ENCODE results near the gene GRID1. TPM values are rescaled to one million over a fixed set of nuclear protein-coding genes. Genes with fewer than 3 reads are reported as not detected.

The GRID1 gene
- total RNA-seq, 1 donor from 2014 or later, result under 0.01 TPM

GRCh38 chr10:86267286-86268195 lies 99.1 kb downstream of the GRID1 start:
- DNase-seq (ENCODE audit: low read depth in 2 of 2), result no peak

DNA sequence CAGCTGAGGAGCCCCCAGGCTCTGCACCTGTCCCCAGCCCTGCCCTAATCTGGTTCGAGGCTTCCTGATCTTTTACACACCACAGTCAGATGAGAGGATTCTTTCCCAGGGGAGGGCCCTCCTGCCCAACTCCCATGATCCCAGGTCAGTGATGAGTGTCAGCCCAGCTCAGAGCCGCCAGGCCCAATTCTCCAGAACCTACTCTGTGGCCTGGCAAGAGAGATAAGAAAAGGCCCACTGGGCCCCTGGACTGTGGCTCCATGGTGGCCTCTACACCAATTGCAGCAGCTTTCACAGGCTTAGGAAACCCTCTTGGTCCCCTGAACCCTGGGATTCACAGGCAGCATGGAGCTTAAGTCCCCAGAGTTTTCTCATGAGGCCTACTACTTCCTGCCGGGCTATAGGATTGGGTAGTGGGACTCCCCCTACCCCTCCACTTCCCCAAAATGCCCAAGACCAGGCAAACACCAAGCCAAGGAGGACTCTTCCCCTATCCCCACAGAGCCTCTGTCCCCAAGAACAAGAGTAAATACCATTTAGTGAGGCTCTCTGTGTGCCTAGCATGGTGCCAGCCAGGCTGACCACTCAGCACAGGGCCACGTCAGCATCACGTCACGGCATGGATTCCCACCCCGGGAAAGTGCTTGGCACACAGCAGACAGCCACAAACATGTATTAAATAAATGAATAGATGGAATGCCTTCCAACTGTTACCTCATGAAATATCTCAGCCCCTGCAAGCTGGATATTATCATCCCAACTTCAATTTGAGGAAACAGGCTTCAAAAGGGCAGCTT lies 100.0 kb downstream of the GRID1 start:
- DNase-seq (ENCODE audit: low read depth in 2 of 2), result no peak

GRCh38 chr10:86265895-86266259 lies 100.7 kb downstream of the GRID1 start:
- no peak for DNase-seq (ENCODE audit: low read depth in 2 of 2)

DNA sequence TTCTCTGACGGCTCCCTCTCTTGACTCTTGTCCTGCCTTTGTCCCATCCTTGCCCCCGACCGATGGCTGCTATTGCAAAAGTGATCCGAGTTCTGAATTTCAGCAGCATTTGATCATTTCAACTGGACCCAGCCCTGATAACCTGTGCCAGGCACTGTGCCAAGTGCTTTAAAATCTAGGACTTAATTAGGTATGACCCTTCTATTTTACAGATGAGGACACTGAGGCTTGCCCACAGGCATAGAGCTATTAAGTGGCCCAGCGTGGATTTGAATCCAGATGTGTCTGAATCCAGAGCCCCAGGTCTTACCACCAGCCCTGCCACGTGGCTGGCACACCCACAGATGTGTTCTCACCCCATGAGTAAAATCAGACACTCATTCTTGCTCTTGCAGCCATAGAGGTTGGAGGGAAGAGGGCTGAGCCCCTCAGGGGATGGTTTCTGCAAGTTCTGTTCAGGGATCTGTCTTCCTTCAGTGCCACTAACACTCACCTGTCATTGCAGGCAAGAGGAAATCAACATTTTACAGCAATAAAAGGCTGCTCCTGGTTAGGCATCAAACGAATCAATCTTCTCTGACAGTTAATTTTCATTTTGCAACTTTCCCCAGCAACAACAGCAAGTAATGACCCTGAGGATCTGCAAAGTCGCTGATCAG lies 101.2 kb downstream of the GRID1 start:
- DNase-seq (ENCODE audit: low read depth in 2 of 2), result no peak

DNA sequence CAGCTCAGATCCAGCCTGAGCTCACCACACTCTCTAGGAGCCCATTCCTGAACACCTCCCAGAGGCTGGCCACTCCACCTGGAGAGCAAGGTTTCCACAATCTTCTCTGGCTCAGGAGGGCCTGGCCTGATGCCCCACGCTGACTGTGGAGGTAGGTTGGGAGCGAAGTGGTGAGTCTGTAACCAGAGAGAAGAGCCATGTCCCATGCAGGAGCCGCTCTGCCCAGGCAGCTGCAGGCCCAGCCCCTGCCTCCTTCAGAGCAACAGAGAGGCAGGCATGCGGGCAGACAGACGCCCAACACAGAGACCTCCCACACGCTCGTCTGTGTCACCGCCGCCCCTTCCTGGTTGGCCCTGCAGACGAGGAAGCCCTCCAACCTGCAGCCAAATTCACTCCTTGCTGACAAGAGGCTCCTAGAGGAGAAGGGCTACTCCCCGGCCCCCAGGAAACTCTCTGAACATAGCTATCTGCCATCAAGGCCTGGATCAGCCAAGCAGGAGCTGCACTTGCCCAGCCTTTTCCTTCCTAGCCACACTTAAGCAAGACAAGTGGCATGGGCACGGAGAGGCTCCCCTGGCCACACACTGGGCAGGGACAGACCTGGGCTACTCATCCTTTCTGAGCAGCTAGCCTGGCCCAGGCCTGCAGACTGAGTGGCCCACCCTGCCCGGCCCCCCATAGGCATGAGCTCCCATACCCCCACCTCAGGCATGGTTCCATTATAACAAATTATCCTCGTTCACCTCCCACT lies 101.9 kb downstream of the GRID1 start:
- no peak for DNase-seq (ENCODE audit: low read depth in 2 of 2)

DNA sequence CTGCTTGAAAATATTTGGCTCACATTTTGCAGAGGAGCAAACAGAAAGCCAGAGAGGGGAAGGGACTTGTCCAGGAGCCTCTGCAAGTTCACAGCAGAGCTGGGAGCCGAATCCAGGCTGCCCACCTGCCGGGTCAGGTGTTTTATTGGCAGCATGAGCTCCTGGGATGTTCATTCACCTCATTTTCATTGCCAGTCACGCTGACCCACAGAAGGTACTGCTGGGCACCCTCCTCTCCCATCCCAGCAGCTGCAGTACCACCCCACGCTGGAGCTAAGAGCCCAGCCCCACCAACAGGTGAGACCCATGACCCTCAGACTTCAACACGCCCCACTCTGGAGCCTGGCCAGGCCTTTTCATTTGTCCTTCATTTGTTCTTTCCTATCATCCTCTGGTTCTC lies 102.7 kb downstream of the GRID1 start:
- no peak for DNase-seq (ENCODE audit: low read depth in 2 of 2)

- no peak for DNase-seq (ENCODE audit: low read depth in 2 of 2)
Observed at GRCh38 chr10:86263209-86263608, 103.4 kb downstream of the GRID1 start.

DNA sequence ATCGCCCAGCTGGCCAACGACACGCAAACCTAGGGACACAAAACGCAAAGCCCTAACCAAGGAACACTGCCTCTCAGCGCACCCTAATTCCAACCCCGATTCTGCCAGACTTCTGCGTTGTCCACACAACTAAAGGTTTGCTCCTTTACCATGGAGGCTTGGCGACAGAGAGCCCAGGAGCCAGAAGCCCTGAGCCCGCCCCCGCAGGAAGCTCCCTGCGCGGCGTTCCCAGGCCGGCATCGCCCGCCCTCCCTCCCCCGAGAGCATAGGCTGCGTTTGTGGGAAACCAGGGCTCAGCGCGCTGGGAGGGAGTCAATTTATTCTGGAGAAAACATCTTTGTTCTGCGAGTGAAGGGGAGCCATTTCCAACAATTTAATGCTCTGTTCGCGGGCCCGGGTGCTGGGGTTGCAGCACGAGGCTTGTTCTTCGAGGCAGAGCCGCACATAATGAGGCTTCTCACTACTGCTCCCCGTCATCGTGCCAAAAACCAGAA lies 103.9 kb downstream of the GRID1 start:
- no peak for DNase-seq (ENCODE audit: low read depth in 2 of 2)

GRCh38 chr10:86261941-86262687 lies 104.5 kb downstream of the GRID1 start:
- DNase-seq (ENCODE audit: low read depth in 2 of 2), result no peak

DNA sequence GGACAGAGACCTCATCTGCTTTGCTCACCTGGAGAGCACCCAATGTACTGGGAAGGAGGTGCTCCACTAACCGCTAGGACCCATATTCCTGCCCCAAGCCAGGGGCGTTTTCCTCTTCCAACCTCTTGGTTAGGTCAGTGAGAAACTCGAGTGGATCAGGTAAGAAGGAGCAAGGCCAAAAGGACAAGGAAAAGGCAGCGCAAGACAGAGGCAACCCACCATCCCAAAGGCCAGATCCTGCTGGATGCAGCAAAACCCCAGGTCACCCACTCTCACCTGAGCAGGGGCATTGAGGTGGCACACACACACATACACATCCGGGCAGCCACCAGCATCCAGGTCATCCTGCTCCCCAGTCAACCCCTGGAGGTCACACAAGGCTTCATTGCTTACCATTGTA lies 105.1 kb downstream of the GRID1 start:
- DNase-seq (ENCODE audit: low read depth in 2 of 2), result no peak

- DNase-seq (ENCODE audit: low read depth in 2 of 2), result no peak
Observed at GRCh38 chr10:86260564-86260963, 106.0 kb downstream of the GRID1 start.

GRCh38 chr10:86259901-86260562 lies 106.6 kb downstream of the GRID1 start:
- DNase-seq (ENCODE audit: low read depth in 2 of 2), result no peak

- DNase-seq (ENCODE audit: low read depth in 2 of 2), result no peak
Observed at GRCh38 chr10:86258941-86259340, 107.7 kb downstream of the GRID1 start.

DNA sequence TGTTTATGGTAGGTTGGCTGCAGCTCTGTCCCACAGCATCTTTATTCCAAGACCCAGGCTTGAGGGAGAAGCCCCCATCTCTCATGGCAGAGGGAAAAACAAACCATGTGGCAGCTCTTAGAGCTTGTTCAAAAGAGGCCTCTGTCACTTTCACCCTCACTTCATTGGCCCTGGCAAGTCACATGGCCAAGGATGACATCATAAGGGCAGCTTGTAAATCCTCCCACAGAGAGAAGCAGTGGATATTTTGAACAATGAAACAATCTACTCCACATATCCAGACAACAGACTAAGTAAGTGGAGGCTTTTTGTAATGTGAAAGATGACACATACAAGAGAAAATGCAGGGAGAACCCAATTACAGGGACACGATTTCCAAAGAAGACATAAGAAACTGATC lies 108.1 kb downstream of the GRID1 start:
- DNase-seq (ENCODE audit: low read depth in 2 of 2), result no peak

- no peak for DNase-seq (ENCODE audit: low read depth in 2 of 2)
Observed at GRCh38 chr10:86257683-86258082, 108.9 kb downstream of the GRID1 start.

GRCh38 chr10:86256690-86257315 lies 109.8 kb downstream of the GRID1 start:
- DNase-seq (ENCODE audit: low read depth in 2 of 2), result no peak

GRCh38 chr10:86255405-86256251 lies 111.0 kb downstream of the GRID1 start:
- no peak for DNase-seq (ENCODE audit: low read depth in 2 of 2)

GRCh38 chr10:86254526-86255174 lies 111.9 kb downstream of the GRID1 start:
- DNase-seq (ENCODE audit: low read depth in 2 of 2), result no peak

Data from dermis microvascular lymphatic vessel endothelial cell (primary cell).